Measurements from ENCODE around the gene NT5C2. TPM values are rescaled to one million over a fixed set of nuclear protein-coding genes. Genes with fewer than 3 reads are reported as not detected.

NT5C2 gene
- total RNA-seq, 2 experiments from 2014 or later = 60.8 to 62.0 TPM

GRCh38 chr10:103066141-103067098 is 126.7 kb downstream of the NT5C2 start:
- no peak overlapping the region for H3K4me3 Mint-ChIP-seq
- DNase-seq (no peak), ATAC-seq (no peak)
- no peak overlapping the region for H3K27ac Mint-ChIP-seq
- H3K4me1 Mint-ChIP-seq (ENCODE audit: low read depth) = peaks cover 35% of the 10 kb centered on the region
- H3K9me3 Mint-ChIP-seq (ENCODE audit: insufficient read depth) = no peaks in the 10 kb centered on the region
- no peaks in the 10 kb centered on the region for H3K36me3 Mint-ChIP-seq (ENCODE audit: low read depth)
- POLR2A ChIA-PET = no interaction called here
- CTCF ChIA-PET = interaction anchor here (1.0 to 8.6 kb wide), 3 partner anchors 12 to 152 kb away, joined by 3 to 157 read pairs (median 15); partner anchors contain the start of gene CNNM2
- H3K27me3 Mint-ChIP-seq (ENCODE audit: low read depth) = no peaks in the 10 kb centered on the region

GRCh38 chr10:103064956-103065355 is 128.1 kb downstream of the NT5C2 start:
- H3K4me1 Mint-ChIP-seq (ENCODE audit: low read depth) = peaks cover 20% of the 10 kb centered on the region
- ChIA-PET POLR2A (no interaction called here), CTCF (interaction anchor here (1.3 to 8.6 kb wide), 4 partner anchors 10 to 164 kb away, joined by 3 to 157 read pairs (median 10); partner anchors contain the start of gene CNNM2)
- H3K36me3 Mint-ChIP-seq (ENCODE audit: low read depth) = no peaks in the 10 kb centered on the region
- no peaks in the 10 kb centered on the region for H3K27me3 Mint-ChIP-seq (ENCODE audit: low read depth)
- no peak overlapping the region for H3K4me3 Mint-ChIP-seq
- no peaks in the 10 kb centered on the region for H3K9me3 Mint-ChIP-seq (ENCODE audit: insufficient read depth)
- H3K27ac Mint-ChIP-seq = no peak overlapping the region
- DNase-seq (no peak), ATAC-seq (no peak)

GRCh38 chr10:103062854-103063590 is 130.1 kb downstream of the NT5C2 start:
- Mint-ChIP-seq H3K27ac (no peak overlapping the region), H3K27me3 (ENCODE audit: low read depth) (no peaks in the 10 kb centered on the region)
- POLR2A ChIA-PET = no interaction called here

GRCh38 chr10:103060575-103060974 is 132.5 kb downstream of the NT5C2 start:
- Mint-ChIP-seq H3K4me1 (ENCODE audit: low read depth) (peaks cover 4% of the 10 kb centered on the region), H3K4me3 (no peak overlapping the region), H3K27me3 (ENCODE audit: low read depth) (no peaks in the 10 kb centered on the region), H3K36me3 (ENCODE audit: low read depth) (no peaks in the 10 kb centered on the region), H3K9me3 (ENCODE audit: insufficient read depth) (no peaks in the 10 kb centered on the region), H3K27ac (no peak overlapping the region)
- ChIA-PET CTCF (interaction anchor here (1.2 to 1.5 kb wide), 2 partner anchors 136 to 143 kb away, joined by 3 to 8 read pairs; partner anchors contain the start of gene CNNM2), POLR2A (no interaction called here)
- ATAC-seq = no peak
- DNase-seq = no peak

More at GRCh38 chr10:103062854-103063590, 130.1 kb downstream of the NT5C2 start:
- CTCF ChIA-PET = interaction anchor here (1.2 to 8.6 kb wide), 5 partner anchors 9 to 162 kb away, joined by 4 to 157 read pairs (median 6); partner anchors contain the start of gene CNNM2
- Mint-ChIP-seq H3K9me3 (ENCODE audit: insufficient read depth) (no peaks in the 10 kb centered on the region), H3K4me3 (no peak overlapping the region), H3K36me3 (ENCODE audit: low read depth) (no peaks in the 10 kb centered on the region), H3K4me1 (ENCODE audit: low read depth) (peaks cover 1% of the 10 kb centered on the region)
- DNase-seq (no peak), ATAC-seq (no peak)

- H3K27ac Mint-ChIP-seq = no peak overlapping the region
- ChIA-PET CTCF (interaction anchor here (0.9 to 2.4 kb wide), 3 partner anchors 10 to 141 kb away, joined by 3 to 11 read pairs (median 3); partner anchors contain the start of gene CNNM2), POLR2A (no interaction called here)
- DNase-seq = no peak
- no peaks in the 10 kb centered on the region for H3K9me3 Mint-ChIP-seq (ENCODE audit: insufficient read depth)
- peaks cover 27% of the 10 kb centered on the region for H3K4me1 Mint-ChIP-seq (ENCODE audit: low read depth)
- no peaks in the 10 kb centered on the region for H3K36me3 Mint-ChIP-seq (ENCODE audit: low read depth)
- no peaks in the 10 kb centered on the region for H3K27me3 Mint-ChIP-seq (ENCODE audit: low read depth)
- no peak overlapping the region for H3K4me3 Mint-ChIP-seq
- ATAC-seq = no peak
Measured at GRCh38 chr10:103058034-103058433, 135.0 kb downstream of the NT5C2 start.

- POLR2A ChIA-PET = interaction anchor here (1.3 kb wide), 1 partner anchor 136 kb away, joined by 4 read pairs; the partner anchor contains the start of gene CNNM2
- no peak overlapping the region for H3K27ac Mint-ChIP-seq
- ATAC-seq = no peak
Measured at GRCh38 chr10:103055105-103055504, 138.0 kb downstream of the NT5C2 start.

GRCh38 chr10:103054621-103055020 is 138.5 kb downstream of the NT5C2 start:
- Mint-ChIP-seq H3K27me3 (ENCODE audit: low read depth) (no peaks in the 10 kb centered on the region), H3K27ac (peak overlapping the region; percentile 90), H3K36me3 (ENCODE audit: low read depth) (no peaks in the 10 kb centered on the region), H3K9me3 (ENCODE audit: insufficient read depth) (no peaks in the 10 kb centered on the region), H3K4me3 (peak overlapping the region; percentile 79), H3K4me1 (ENCODE audit: low read depth) (peaks cover 32% of the 10 kb centered on the region)
- ATAC-seq (peak; percentile 52), DNase-seq (no peak)
- POLR2A ChIA-PET = interaction anchor here (1.3 kb wide), 1 partner anchor 136 kb away, joined by 4 read pairs; the partner anchor contains the start of gene CNNM2
- CTCF ChIA-PET = interaction anchor here (0.7 to 3.5 kb wide), 12 partner anchors 9 to 341 kb away, joined by 3 to 25 read pairs (median 4); partner anchors contain the start of genes ARL3, CNNM2 and SFXN2

More at GRCh38 chr10:103055105-103055504, 138.0 kb downstream of the NT5C2 start:
- Mint-ChIP-seq H3K27me3 (ENCODE audit: low read depth) (no peaks in the 10 kb centered on the region), H3K9me3 (ENCODE audit: insufficient read depth) (no peaks in the 10 kb centered on the region), H3K36me3 (ENCODE audit: low read depth) (no peaks in the 10 kb centered on the region), H3K4me3 (no peak overlapping the region), H3K4me1 (ENCODE audit: low read depth) (peaks cover 32% of the 10 kb centered on the region)
- CTCF ChIA-PET = interaction anchor here (1.5 to 3.5 kb wide), 4 partner anchors 10 to 153 kb away, joined by 4 to 25 read pairs (median 20); partner anchors contain the start of gene CNNM2
- no peak for DNase-seq

- peak; percentile 83 for DNase-seq
- Mint-ChIP-seq H3K36me3 (ENCODE audit: low read depth) (no peaks in the 10 kb centered on the region), H3K27ac (peak overlapping the region; percentile 90), H3K4me1 (ENCODE audit: low read depth) (peaks cover 32% of the 10 kb centered on the region), H3K9me3 (ENCODE audit: insufficient read depth) (no peaks in the 10 kb centered on the region), H3K4me3 (peak overlapping the region; percentile 79), H3K27me3 (ENCODE audit: low read depth) (no peaks in the 10 kb centered on the region)
- ATAC-seq = peak; percentile 90
- POLR2A ChIA-PET = interaction anchor here (0.7 to 1.3 kb wide), 2 partner anchors 133 to 135 kb away, joined by 3 to 4 read pairs; partner anchors contain the start of gene CNNM2
- CTCF ChIA-PET = interaction anchor here (0.7 to 3.5 kb wide), 13 partner anchors 9 to 340 kb away, joined by 3 to 25 read pairs (median 4); partner anchors contain the start of genes ARL3, CNNM2 and SFXN2
Measured at GRCh38 chr10:103053659-103054581, 139.2 kb downstream of the NT5C2 start.

- ChIA-PET POLR2A (no interaction called here), CTCF (interaction anchor here (1.4 kb wide), 1 partner anchor 9 kb away, joined by 3 read pairs; no protein-coding TSS in a partner anchor)
- Mint-ChIP-seq H3K36me3 (ENCODE audit: low read depth) (no peaks in the 10 kb centered on the region), H3K4me3 (no peak overlapping the region), H3K27me3 (ENCODE audit: low read depth) (no peaks in the 10 kb centered on the region), H3K27ac (no peak overlapping the region), H3K4me1 (ENCODE audit: low read depth) (peaks cover 17% of the 10 kb centered on the region), H3K9me3 (ENCODE audit: insufficient read depth) (no peaks in the 10 kb centered on the region)
- no peak for DNase-seq
- ATAC-seq = no peak
Measured at GRCh38 chr10:103049237-103049636, 143.8 kb downstream of the NT5C2 start.

- CTCF ChIA-PET = no interaction called here
- H3K4me3 Mint-ChIP-seq = no peak overlapping the region
Measured at GRCh38 chr10:103047381-103047780, 145.7 kb downstream of the NT5C2 start.

More at GRCh38 chr10:103047381-103047780, 145.7 kb downstream of the NT5C2 start:
- no peaks in the 10 kb centered on the region for H3K27me3 Mint-ChIP-seq (ENCODE audit: low read depth)
- H3K9me3 Mint-ChIP-seq (ENCODE audit: insufficient read depth) = no peaks in the 10 kb centered on the region
- DNase-seq (no peak), ATAC-seq (no peak)
- no peaks in the 10 kb centered on the region for H3K36me3 Mint-ChIP-seq (ENCODE audit: low read depth)
- no peak overlapping the region for H3K27ac Mint-ChIP-seq
- POLR2A ChIA-PET = no interaction called here
- H3K4me1 Mint-ChIP-seq (ENCODE audit: low read depth) = no peaks in the 10 kb centered on the region

Data from activated CD8-positive, alpha-beta T cell treated with anti-CD3 and anti-CD28 coated beads, Interleukin-2, amount 10 ng/mL, durations not matched to agents 7 days and 5 days (primary cell).